BLaER1 (cell line): ENCODE results near the gene OR1M1.
A peak's percentile ranks its signal among the peaks of the same experiment; 100 is the strongest.
"Not testable (repeated sequence)": the region's sequence is repeated elsewhere in the genome, so short reads cannot be mapped to it uniquely, and the experiment has no call there.

Source experiments
- H3K27ac ChIP-seq: shearing (Covaris generic); formaldehyde crosslinking; 2 replicates; pipeline ENCODE4 v1.8.1; 2022
- H3K27me3 ChIP-seq: shearing (Covaris generic); formaldehyde crosslinking; 2 replicates; pipeline ENCODE4 v1.8.1; 2022
- H3K36me3 ChIP-seq: shearing (Covaris generic); formaldehyde crosslinking; 2 replicates; pipeline ENCODE4 v1.8.1; 2022
- H3K4me1 ChIP-seq: shearing (Covaris generic); formaldehyde crosslinking; 2 replicates; pipeline ENCODE4 v1.8.1; 2022
- H3K4me2 ChIP-seq: shearing (Covaris generic); formaldehyde crosslinking; 2 replicates; pipeline ENCODE4 v1.8.1; 2022
- H3K4me3 ChIP-seq: shearing (Covaris generic); formaldehyde crosslinking; 2 replicates; pipeline ENCODE4 v1.8.1; 2022
- H3K9ac ChIP-seq: shearing (Covaris generic); formaldehyde crosslinking; 2 replicates; pipeline ENCODE4 v1.8.1; 2022
- H3K9me3 ChIP-seq: shearing (Covaris generic); formaldehyde crosslinking; 2 replicates; pipeline ENCODE4 v1.8.1; 2022
- H4K20me1 ChIP-seq: shearing (Covaris generic); formaldehyde crosslinking; 2 replicates; pipeline ENCODE4 v1.8.1; 2022
- Cebpa-rat ChIP-seq: shearing (Covaris generic); IDR thresholded peaks from 2 replicates; pipeline ENCODE4 v1.8.1; 2022

The OR1M1 gene

DNA sequence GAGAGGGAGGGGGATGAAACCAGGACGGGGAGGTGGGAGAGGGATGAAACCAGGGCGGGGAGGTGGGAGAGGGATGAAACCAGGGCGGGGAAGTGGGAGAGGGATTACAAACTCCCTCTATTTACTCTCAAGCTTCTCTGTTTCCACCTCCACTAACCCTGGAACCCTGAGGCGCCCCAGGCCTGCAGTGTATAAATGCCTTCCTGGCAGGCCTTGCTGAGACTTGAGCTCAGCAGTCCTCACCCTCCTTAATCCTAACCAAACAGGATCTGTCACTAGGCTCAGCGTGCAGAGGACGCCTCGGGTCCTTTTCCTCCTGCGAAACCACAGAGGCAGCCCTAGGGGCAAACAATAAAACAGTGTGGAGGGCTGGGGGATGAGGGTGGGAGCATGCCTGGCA is 32.1 kb upstream of the OR1M1 start:
- Histone ChIP-seq H3K9ac (no peak overlapping the region), H4K20me1 (no peaks in the 10 kb centered on the region), H3K9me3 (no peaks in the 10 kb centered on the region), H3K4me3 (no peak overlapping the region), H3K4me1 (peaks cover 18% of the 10 kb centered on the region), H3K36me3 (no peaks in the 10 kb centered on the region), H3K27me3 (no peaks in the 10 kb centered on the region), H3K27ac (peak overlapping the region; percentile 51; the same call in 1 of the 2 replicates), H3K4me2 (peak overlapping the region; percentile 55)
- TF ChIP-seq Cebpa-rat, result no peak

DNA sequence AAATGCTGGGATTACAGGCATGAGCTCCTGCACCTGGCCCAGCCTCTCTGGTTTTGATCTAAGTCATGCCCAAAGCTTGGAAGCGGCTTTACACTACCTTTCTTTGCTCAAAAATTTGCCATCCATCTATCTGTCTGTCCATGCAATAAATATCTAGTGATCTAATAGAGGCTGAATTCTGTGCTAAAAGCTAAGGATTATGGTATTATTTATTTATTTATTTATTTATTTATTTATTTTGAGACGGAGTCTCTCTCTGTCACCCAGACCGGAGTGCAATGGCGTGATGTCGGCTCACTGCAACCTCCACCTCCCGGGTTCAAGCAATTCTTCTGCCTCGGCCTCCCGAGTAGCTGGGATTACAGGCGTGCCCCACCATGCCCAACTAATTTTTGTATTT is 30.7 kb upstream of the OR1M1 start:
- peaks cover 18% of the 10 kb centered on the region for H3K4me1 ChIP-seq
- H3K4me2 ChIP-seq, H3K27me3 ChIP-seq, H3K4me3 ChIP-seq, H3K36me3 ChIP-seq, H3K9me3 ChIP-seq, H4K20me1 ChIP-seq, H3K9ac ChIP-seq, H3K27ac ChIP-seq: not testable (repeated sequence)

DNA sequence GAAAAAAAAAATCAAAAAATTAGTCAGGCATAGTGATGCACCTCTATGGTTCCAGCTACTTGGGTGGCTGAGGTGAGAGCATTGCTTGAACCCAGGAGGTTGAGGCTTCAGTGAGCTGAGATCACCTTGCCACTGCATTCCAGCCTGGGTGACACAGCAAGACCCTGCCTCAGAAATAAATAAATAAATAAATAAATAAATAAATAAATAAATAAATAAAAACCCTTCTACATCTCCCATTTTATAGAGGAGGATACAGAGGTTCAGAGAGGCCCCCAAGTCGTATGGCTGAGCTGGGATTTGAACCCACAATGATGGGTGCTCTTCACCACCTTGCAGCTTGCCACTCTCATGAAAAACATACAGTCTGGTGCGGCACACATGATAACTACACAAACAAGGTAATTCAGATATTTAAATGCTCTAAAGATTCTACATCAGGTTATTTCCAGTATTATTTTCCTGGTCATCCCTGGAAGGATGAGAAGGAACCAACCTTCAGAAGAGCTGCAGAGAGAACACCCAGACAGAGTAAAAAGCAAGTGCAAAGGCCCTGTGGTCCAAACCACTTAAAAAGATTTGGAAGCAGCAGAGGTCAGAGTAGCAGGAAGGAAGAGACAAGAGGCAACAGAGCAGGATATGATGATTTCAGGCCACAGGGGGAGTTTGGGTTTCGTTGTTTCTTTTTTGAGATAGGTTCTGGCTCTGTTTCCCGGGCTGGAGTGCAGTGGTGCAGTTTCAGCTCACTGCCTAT is 29.2 kb upstream of the OR1M1 start:
- H3K9ac ChIP-seq, result no peak overlapping the region
- no peaks in the 10 kb centered on the region for H3K27me3 ChIP-seq
- H3K4me2 ChIP-seq, result no peak overlapping the region; the same call in 1 of the 2 replicates
- TF ChIP-seq Cebpa-rat, result no peak
- H3K36me3 ChIP-seq, result no peaks in the 10 kb centered on the region
- no peak overlapping the region for H3K4me3 ChIP-seq
- no peaks in the 10 kb centered on the region for H4K20me1 ChIP-seq
- peaks cover 18% of the 10 kb centered on the region for H3K4me1 ChIP-seq
- H3K9me3 ChIP-seq, result no peaks in the 10 kb centered on the region
- no peak overlapping the region for H3K27ac ChIP-seq

DNA sequence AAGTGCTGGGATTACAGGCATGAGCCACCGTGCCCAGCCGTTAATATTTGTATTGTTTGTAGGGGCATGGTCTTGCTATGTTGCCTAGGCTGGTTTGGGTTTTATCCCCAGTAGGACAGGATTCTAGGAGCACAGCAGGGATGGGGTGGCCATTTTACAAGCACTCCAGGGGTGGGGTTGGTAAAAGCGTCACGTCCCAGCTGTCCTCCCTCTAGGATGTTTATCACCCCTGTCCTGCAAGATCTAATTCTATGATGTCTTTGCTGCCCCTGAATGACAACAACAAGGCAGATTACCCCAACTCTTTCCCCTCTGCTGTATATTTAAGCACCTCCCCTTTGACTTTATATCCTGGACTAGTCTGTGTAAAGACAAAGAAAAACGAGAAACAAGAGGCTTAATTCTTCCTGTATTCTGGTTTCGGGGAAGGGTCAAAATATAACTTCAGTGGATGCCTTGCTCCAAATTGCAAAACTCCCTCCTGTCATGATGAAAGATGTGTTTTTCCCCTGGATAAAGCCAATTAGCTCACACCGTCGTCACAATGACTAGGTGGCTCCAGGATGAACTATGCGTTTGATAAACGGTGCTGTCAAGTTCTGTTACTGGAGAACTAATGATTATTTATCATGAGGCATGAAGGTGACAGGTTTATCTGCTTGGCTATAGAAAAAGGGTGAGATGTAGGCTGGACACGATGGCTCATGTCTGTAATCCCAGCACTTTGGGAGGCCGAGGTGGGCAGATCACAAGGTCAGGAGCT is 27.8 kb upstream of the OR1M1 start:
- no peak overlapping the region for H3K27ac ChIP-seq
- peaks cover 18% of the 10 kb centered on the region for H3K4me1 ChIP-seq
- H4K20me1 ChIP-seq, result no peaks in the 10 kb centered on the region
- H3K9ac ChIP-seq, result no peak overlapping the region
- no peaks in the 10 kb centered on the region for H3K36me3 ChIP-seq
- H3K4me3 ChIP-seq, result no peak overlapping the region
- no peak for TF ChIP-seq Cebpa-rat
- no peaks in the 10 kb centered on the region for H3K9me3 ChIP-seq
- H3K4me2 ChIP-seq, result no peak overlapping the region
- no peaks in the 10 kb centered on the region for H3K27me3 ChIP-seq

DNA sequence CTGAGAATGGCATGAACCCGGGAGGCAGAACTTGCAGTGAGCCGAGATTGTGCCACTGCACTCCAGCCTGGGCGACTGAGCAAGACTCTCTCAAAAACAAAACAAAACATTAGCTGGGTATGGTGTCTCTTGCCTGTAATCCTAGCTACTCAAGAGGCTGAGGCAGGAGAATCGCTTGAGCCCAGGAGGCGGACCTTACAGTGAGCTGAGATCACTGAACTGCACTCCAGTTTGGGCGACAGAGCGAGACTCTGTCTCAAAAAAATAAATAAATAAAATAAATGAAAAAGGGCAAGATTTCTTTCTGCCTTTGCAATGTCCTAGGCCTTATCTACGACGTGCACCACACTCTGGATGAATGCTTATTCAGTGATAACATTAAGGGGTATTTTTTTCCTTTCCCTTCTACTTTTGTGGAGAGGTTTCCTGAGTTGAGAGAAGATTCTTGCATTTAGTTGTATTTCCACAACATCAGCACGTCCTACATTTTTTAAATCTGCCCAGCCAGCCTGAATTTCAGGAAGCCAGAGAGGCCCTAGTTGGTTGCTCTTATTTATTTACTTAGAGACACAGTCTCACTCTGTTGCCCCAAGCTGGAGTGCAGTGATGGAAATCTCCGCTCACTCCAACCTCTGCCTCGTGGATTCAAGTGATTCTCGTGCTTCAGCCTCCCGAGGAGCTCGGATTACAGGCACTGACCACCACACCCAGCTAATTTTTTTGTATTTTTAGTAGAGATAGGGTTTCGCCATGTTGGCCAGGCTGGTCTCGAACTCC is 26.1 kb upstream of the OR1M1 start:
- H3K27ac ChIP-seq, result no peak overlapping the region
- H3K27me3 ChIP-seq, result no peaks in the 10 kb centered on the region
- no peak overlapping the region for H3K4me3 ChIP-seq
- no peaks in the 10 kb centered on the region for H4K20me1 ChIP-seq
- no peak overlapping the region for H3K9ac ChIP-seq
- H3K36me3 ChIP-seq, result no peaks in the 10 kb centered on the region
- H3K9me3 ChIP-seq, result no peaks in the 10 kb centered on the region
- no peak overlapping the region for H3K4me2 ChIP-seq
- no peak for TF ChIP-seq Cebpa-rat
- H3K4me1 ChIP-seq, result peaks cover 1% of the 10 kb centered on the region

DNA sequence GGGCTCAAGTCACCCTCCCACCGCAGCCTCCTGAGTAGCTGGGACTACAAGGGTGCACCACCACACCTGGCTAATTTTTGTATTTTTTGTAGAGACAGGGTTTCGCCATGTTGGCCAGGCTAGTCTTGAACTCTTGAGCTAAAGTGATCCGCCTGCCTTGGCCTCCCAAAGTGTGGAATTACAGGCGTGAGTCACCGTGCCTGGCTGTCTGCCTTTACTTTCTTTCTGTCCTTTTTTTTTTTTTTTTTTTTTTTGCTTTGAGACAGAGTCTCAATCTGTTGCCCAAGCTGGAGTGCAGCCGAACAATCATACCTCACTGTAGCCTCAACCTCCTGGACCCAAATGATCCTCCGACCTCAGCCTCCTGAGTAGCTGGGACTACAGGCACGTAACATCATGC is 25.0 kb upstream of the OR1M1 start:
- Histone ChIP-seq H3K4me1 (no peaks in the 10 kb centered on the region), H3K4me2 (no peak overlapping the region), H3K4me3 (no peak overlapping the region), H3K9me3 (no peaks in the 10 kb centered on the region), H3K36me3 (no peaks in the 10 kb centered on the region), H3K9ac (no peak overlapping the region), H3K27me3 (no peaks in the 10 kb centered on the region), H3K27ac (no peak overlapping the region), H4K20me1 (no peaks in the 10 kb centered on the region)
- no peak for TF ChIP-seq Cebpa-rat

DNA sequence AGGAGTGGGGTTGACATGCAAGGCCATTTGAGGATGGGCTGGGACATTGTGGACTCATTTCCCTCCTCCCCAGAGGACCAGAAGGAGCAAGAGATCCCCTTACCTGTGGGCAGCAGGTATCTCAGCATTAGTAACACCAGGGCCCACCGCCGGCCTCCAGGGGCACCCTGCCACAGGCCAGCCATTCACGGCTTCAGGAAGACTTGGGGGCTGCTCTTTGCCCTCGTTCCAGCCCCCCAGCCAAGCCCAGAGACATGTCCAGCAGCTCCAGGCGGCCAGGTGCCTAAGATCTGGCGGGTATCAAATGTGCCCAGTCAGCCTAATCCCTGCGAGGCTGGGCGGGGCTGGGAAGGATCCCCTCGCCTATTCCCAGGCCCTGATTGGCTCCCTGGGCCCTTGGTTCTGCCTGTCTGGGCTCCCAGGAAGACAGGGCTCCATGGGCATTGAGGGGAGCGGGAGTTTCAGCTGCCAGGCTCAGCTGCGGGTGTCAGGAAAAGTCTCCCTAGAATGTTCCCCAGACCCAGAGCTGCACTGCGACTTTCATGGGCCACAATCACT is 21.3 kb upstream of the OR1M1 start:
- no peak overlapping the region for H3K9ac ChIP-seq
- no peak for TF ChIP-seq Cebpa-rat
- H3K9me3 ChIP-seq, result no peaks in the 10 kb centered on the region
- H3K27ac ChIP-seq, result no peak overlapping the region
- H3K4me1 ChIP-seq, result no peaks in the 10 kb centered on the region
- no peaks in the 10 kb centered on the region for H3K27me3 ChIP-seq
- no peaks in the 10 kb centered on the region for H4K20me1 ChIP-seq
- no peak overlapping the region for H3K4me2 ChIP-seq
- H3K36me3 ChIP-seq, result no peaks in the 10 kb centered on the region
- no peak overlapping the region for H3K4me3 ChIP-seq

DNA sequence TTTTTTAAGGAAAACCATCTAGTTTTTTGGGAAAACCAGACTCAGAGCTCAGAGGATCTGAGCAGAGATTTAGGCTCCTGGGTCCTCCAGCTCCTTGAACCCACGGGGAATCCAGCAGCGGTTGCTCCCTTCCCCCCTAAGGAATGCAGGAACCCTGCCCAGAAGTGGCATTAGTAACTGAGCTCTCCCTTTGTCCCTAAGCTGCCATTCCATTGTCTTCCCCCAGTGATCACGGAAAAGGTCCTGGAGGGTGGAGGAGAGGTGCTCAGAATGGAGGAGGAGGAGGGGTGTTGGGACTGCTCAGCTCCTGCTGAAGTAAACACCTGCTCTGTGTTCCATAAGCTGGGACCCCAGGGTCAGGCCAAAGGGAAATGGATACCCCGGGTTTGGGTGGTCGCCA is 16.8 kb upstream of the OR1M1 start:
- H3K9ac ChIP-seq, result no peak overlapping the region
- H3K27ac ChIP-seq, result no peak overlapping the region
- no peaks in the 10 kb centered on the region for H4K20me1 ChIP-seq

DNA sequence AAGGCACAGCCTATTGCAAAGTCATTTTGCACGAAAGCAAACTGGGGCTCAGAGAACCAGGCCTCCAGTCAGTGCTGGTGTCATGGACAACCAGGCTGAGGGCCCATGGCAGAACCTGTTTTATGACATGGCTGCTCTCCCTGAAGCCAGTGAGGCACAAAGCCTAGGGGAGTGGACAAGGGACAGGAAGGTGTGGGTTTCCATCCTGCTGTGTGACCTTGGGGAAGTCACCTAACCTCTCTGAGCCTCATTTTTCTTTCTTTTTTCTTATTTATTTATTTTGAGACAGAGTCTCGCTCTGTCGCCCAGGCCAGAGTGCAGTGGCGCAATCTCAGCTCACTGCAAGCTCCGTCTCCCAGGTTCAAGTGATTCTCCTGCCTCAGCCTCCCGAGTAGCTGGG is 15.1 kb upstream of the OR1M1 start:
- H3K4me1 ChIP-seq, H4K20me1 ChIP-seq, H3K4me3 ChIP-seq, H3K27me3 ChIP-seq, H3K27ac ChIP-seq, H3K36me3 ChIP-seq, H3K4me2 ChIP-seq, H3K9ac ChIP-seq, H3K9me3 ChIP-seq: not testable (repeated sequence)

More for the DNA sequence above, 16.8 kb upstream of the OR1M1 start:
- Histone ChIP-seq H3K36me3 (no peaks in the 10 kb centered on the region), H3K27me3 (no peaks in the 10 kb centered on the region), H3K4me2 (no peak overlapping the region), H3K9me3 (no peaks in the 10 kb centered on the region), H3K4me1 (no peaks in the 10 kb centered on the region), H3K4me3 (no peak overlapping the region)
- TF ChIP-seq Cebpa-rat, result no peak

DNA sequence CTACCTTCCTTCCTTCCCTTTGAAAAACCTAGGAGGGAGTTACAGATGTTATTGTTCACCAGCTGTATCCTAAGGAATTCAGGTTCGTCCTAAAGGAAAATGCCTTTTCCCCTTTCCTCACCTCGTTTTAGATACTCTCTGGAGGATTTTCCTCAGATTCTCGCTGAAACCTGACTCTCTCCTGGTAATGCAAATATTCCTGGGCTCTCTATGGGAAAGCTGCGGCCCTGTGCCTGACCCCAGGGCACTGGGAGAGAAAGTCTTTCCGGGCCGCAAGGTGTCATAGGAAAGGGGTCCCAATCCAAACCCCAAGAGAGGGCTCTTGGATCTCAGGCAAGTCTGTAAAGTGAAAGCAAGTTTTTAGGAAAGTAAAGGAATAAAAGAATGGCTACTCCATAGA is 13.1 kb upstream of the OR1M1 start:
- H3K4me2 ChIP-seq, result no peak overlapping the region
- no peak overlapping the region for H3K9ac ChIP-seq
- H3K27ac ChIP-seq, result no peak overlapping the region

More for the DNA sequence above, 13.1 kb upstream of the OR1M1 start:
- no peaks in the 10 kb centered on the region for H4K20me1 ChIP-seq
- H3K4me1 ChIP-seq, result 0 out of 2 replicates have a peak, but pooled peaks cover 4% of the 10 kb centered on the region
- no peaks in the 10 kb centered on the region for H3K36me3 ChIP-seq
- no peak overlapping the region for H3K4me3 ChIP-seq
- H3K27me3 ChIP-seq, result no peaks in the 10 kb centered on the region
- no peak for TF ChIP-seq Cebpa-rat
- no peaks in the 10 kb centered on the region for H3K9me3 ChIP-seq
